HepG2 (cell line): ENCODE data around the gene COL2A1. TPM values are rescaled to one million over a fixed set of nuclear protein-coding genes. Genes with fewer than 3 reads are reported as not detected.
A peak's percentile ranks its signal among the peaks of the same experiment; 100 is the strongest.

Source experiments
- ARID4A ChIP-seq: sonication (generic); formaldehyde crosslinking; IDR thresholded peaks from 2 replicates; pipeline ENCODE4 v1.5.0; 2020; ENCODE audit warnings: mild to moderate bottlenecking, missing genetic modification reagents, borderline replicate concordance
- BCL3 ChIP-seq: sonication (generic); formaldehyde crosslinking; IDR thresholded peaks from 2 replicates; pipeline ENCODE4 v1.5.1; 2020; ENCODE audit warnings: mild to moderate bottlenecking, missing genetic modification reagents, moderate library complexity
- CBFB ChIP-seq: sonication (generic); formaldehyde crosslinking; IDR thresholded peaks from 2 replicates; pipeline ENCODE4 v1.4.0; 2020; ENCODE audit warnings: missing genetic modification reagents
- GATAD2A ChIP-seq: IDR thresholded peaks from 2 replicates; pipeline ENCODE4 v1.6.1; 2016
- KAT8 ChIP-seq: IDR thresholded peaks from 2 replicates; pipeline ENCODE4 v1.6.1; 2016; ENCODE audit warnings: missing genetic modification reagents, missing compliant biosample characterization
- KDM1A ChIP-seq: IDR thresholded peaks from 2 replicates; pipeline ENCODE4 v1.6.1; 2016; ENCODE audit warnings: missing compliant biosample characterization
- MED13 ChIP-seq: sonication (generic); formaldehyde crosslinking; IDR thresholded peaks from 2 replicates; pipeline ENCODE4 v1.5.0; 2020; ENCODE audit warnings: missing genetic modification reagents
- MEF2D ChIP-seq: sonication (generic); formaldehyde crosslinking; IDR thresholded peaks from 2 replicates; pipeline ENCODE4 v1.5.1; 2020; ENCODE audit warnings: mild to moderate bottlenecking, missing genetic modification reagents
- MIER3 ChIP-seq: IDR thresholded peaks from 2 replicates; pipeline ENCODE4 v1.6.1; 2016; ENCODE audit warnings: missing compliant biosample characterization, borderline replicate concordance
- NCOA5 ChIP-seq: sonication (generic); formaldehyde crosslinking; IDR thresholded peaks from 2 replicates; pipeline ENCODE4 v1.4.0; 2020; ENCODE audit warnings: missing genetic modification reagents
- PAF1 ChIP-seq: IDR thresholded peaks from 2 replicates; pipeline ENCODE4 v1.6.1; 2016; ENCODE audit warnings: missing genetic modification reagents, missing compliant biosample characterization
- RFX3 ChIP-seq: IDR thresholded peaks from 2 replicates; pipeline ENCODE4 v1.6.1; 2016; ENCODE audit warnings: missing biosample characterization, missing genetic modification reagents
- SALL2 ChIP-seq: sonication (generic); formaldehyde crosslinking; IDR thresholded peaks from 2 replicates; pipeline ENCODE4 v1.8.1; 2023; ENCODE audit warnings: mild to moderate bottlenecking, missing genetic modification reagents, inconsistent platforms
- SNAPC5 ChIP-seq: sonication (generic); formaldehyde crosslinking; IDR thresholded peaks from 2 replicates; pipeline ENCODE4 v1.8.1; 2023; ENCODE audit warnings: mild to moderate bottlenecking, missing genetic modification reagents, borderline replicate concordance
- TAF1 ChIP-seq: sonication (generic); formaldehyde crosslinking; IDR thresholded peaks from 2 replicates; pipeline ENCODE4 v1.4.0; 2020; ENCODE audit warnings: missing genetic modification reagents
- TBL1XR1 ChIP-seq: fragments of 150-350 bp; IDR thresholded peaks from 2 replicates; pipeline ENCODE4 v1.6.1; 2014; ENCODE audit warnings: borderline replicate concordance, low read length; ENCODE audit not compliant: partially characterized antibody
- ZBTB7A ChIP-seq: sonication (generic); formaldehyde crosslinking; IDR thresholded peaks from 2 replicates; pipeline ENCODE4 v1.8.0; 2022; ENCODE audit warnings: mild to moderate bottlenecking, missing genetic modification reagents
- ZFP36L1 ChIP-seq: sonication (generic); formaldehyde crosslinking; IDR thresholded peaks from 2 replicates; pipeline ENCODE4 v1.8.0; 2022; ENCODE audit warnings: mild to moderate bottlenecking, missing genetic modification reagents, moderate library complexity
- ZNF570 ChIP-seq: sonication (generic); formaldehyde crosslinking; IDR thresholded peaks from 2 replicates; pipeline ENCODE4 v1.4.0; 2020; ENCODE audit warnings: mild to moderate bottlenecking, missing genetic modification reagents, borderline replicate concordance
- ZNF597 ChIP-seq: sonication (generic); formaldehyde crosslinking; IDR thresholded peaks from 2 replicates; pipeline ENCODE4 v1.5.0; 2020; ENCODE audit warnings: missing genetic modification reagents
- ZNF709 ChIP-seq: sonication (generic); formaldehyde crosslinking; IDR thresholded peaks from 2 replicates; pipeline ENCODE4 v1.5.0; 2020; ENCODE audit warnings: mild to moderate bottlenecking, missing genetic modification reagents
- ZNF777 ChIP-seq: sonication (generic); formaldehyde crosslinking; IDR thresholded peaks from 2 replicates; pipeline ENCODE4 v1.4.0; 2020; ENCODE audit warnings: missing genetic modification reagents
- ZNF878 ChIP-seq: sonication (generic); formaldehyde crosslinking; IDR thresholded peaks from 2 replicates; pipeline ENCODE4 v1.8.1; 2023; ENCODE audit warnings: mild to moderate bottlenecking, missing genetic modification reagents, moderate library complexity
- ZNF883 ChIP-seq: sonication (generic); formaldehyde crosslinking; IDR thresholded peaks from 2 replicates; pipeline ENCODE4 v1.5.1; 2020; ENCODE audit warnings: mild to moderate bottlenecking, missing genetic modification reagents; ENCODE audit errors: not compliant biosample characterization
- polyA plus RNA-seq, 8 experiments: library from polyadenylated mRNA; depleted of rRNA in 3 of 8; stranded (reverse) in 7 of 8; unstranded in 1 of 8; fragments of >200 nt; fragmentation: Illumina TruSeq in 4 of 8; extraction: Trizol in 4 of 8; gene quantifications; 2 replicates each; pipeline versions ENCODE4 v1.2.1 to v1.2.3, GENCODE V29; 2011 to 2016; ENCODE audit warnings: low read depth in 4 of 8, missing spikeins in 1 of 8, mixed read lengths in 1 of 8; ENCODE audit not compliant: insufficient read depth in 1 of 8
- total RNA-seq, 5 experiments: library from RNA; depleted of rRNA; stranded (reverse); fragments of >200 nt; fragmentation: Illumina TruSeq; extraction: Trizol; gene quantifications; 2 replicates each; pipeline ENCODE4 v1.2.3, GENCODE V29; 2016; ENCODE audit warnings: low read depth in 1 of 5
- TF ChIP-seq, protein P1 (sequence below): IDR thresholded peaks from 2 replicates; pipeline ENCODE4 v1.6.1; 2012; ENCODE audit warnings: inconsistent platforms

Gene COL2A1
- total and polyA plus RNA-seq, 2 of the 13 experiments (the other 11 are each of a cell fraction or from before 2014, with no cell fraction given) = 7.4 to 38.3 TPM

- peak; percentile 74 for TF ChIP-seq ARID4A (CRISPR knock-in tag)
- no peak for TF ChIP-seq KDM1A (CRISPR knock-in tag)
- peak; percentile 78 for TF ChIP-seq BCL3 (CRISPR knock-in tag)
- TF ChIP-seq ZNF709 (CRISPR knock-in tag) = peak; percentile 87; the same call in 1 of the 2 replicates
- TF ChIP-seq TBL1XR1 = no peak
- no peak for TF ChIP-seq ZNF597
- TF ChIP-seq ZNF883 = peak; percentile 91
- TF ChIP-seq MED13 (CRISPR knock-in tag) = no peak
- TF ChIP-seq ZNF878 (CRISPR knock-in tag) = no peak
- no peak for TF ChIP-seq RFX3
- TF ChIP-seq, protein P1, sequence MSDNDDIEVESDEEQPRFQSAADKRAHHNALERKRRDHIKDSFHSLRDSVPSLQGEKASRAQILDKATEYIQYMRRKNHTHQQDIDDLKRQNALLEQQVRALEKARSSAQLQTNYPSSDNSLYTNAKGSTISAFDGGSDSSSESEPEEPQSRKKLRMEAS = peak; percentile 88
- peak; percentile 62; the same call in 1 of the 2 replicates for TF ChIP-seq ZFP36L1
- no peak; the same call in 1 of the 2 replicates for TF ChIP-seq MIER3 (CRISPR knock-in tag)
- no peak for TF ChIP-seq SNAPC5 (CRISPR knock-in tag)
- TF ChIP-seq CBFB = 0 out of 2 replicates have a peak, but pooled peaks have one; percentile 28
- 0 out of 2 replicates have a peak, but pooled peaks have one; percentile 49 for TF ChIP-seq MEF2D
- TF ChIP-seq SALL2 = no peak
- TF ChIP-seq PAF1 (CRISPR knock-in tag) = no peak
- TF ChIP-seq KAT8 = peak; percentile 68; the same call in 1 of the 2 replicates
- no peak for TF ChIP-seq ZNF570 (CRISPR knock-in tag)
- peak; percentile 42; the same call in 1 of the 2 replicates for TF ChIP-seq ZNF777
- peak; percentile 53; the same call in 1 of the 2 replicates for TF ChIP-seq TAF1 (CRISPR knock-in tag)
- no peak for TF ChIP-seq NCOA5
- TF ChIP-seq ZBTB7A = no peak
- peak; percentile 59 for TF ChIP-seq GATAD2A
These were observed 40.8 kb downstream of the COL2A1 start, which contains the start of gene TMEM106C (continued) for GRCh38 chr12:47963340-47964040.
